Pancreas (tissue), 10 donors: ENCODE data around the gene PATZ1. TPM values are rescaled to one million over a fixed set of nuclear protein-coding genes. Genes with fewer than 3 reads are reported as not detected.

Experiments
- ATAC-seq, 4 donors: fragments of 200-7000 bp; cut with Tn5 transposase; one replicate each; pipeline versions ENCODE4 v1.8.0 to v1.9.1; 2020; ENCODE audit warnings: mild to moderate bottlenecking in 4 of 4, moderate library complexity in 4 of 4
- DNase-seq, 6 donors: peaks; one replicate each; pipeline ENCODE4 v3.0.0-alpha.2; 2020
- FAIRE-seq: peaks from 2 replicates; lab custom pipeline; 2012; peaks lifted over from hg19 to GRCh38; lab: Jason Lieb, UNC
- H3K27ac ChIP-seq, 4 donors: fragments of 200-600 bp; sonication (generic); 1 replicate in 3 of 4; 2 replicates in 1 of 4; pipeline versions ENCODE4 v1.5.0 to v1.8.0; 2020
- H3K27me3 ChIP-seq, 4 donors: fragments of 200-600 bp; one replicate each; pipeline ENCODE4 v1.8.0; 2021
- H3K36me3 ChIP-seq, 3 donors: fragments of 200-600 bp; sonication (generic) in 1 of 3; one replicate each; pipeline versions ENCODE4 v1.5.0 to v1.8.0; 2020 to 2021
- H3K4me1 ChIP-seq, 3 donors: fragments of 200-600 bp; one replicate each; pipeline ENCODE4 v1.8.0; 2021
- H3K4me3 ChIP-seq, 4 donors: fragments of 200-600 bp; sonication (generic) in 2 of 4; one replicate each; pipeline versions ENCODE4 v1.5.0 to v1.8.0; 2020 to 2021
- H3K9me3 ChIP-seq, 4 donors: fragments of 200-600 bp; one replicate each; pipeline ENCODE4 v1.8.0; 2021
- CTCF ChIP-seq, 4 donors: fragments of 200-600 bp; sonication (generic) in 3 of 4; IDR thresholded peaks; one replicate each; pipeline versions ENCODE4 v1.5.0 to v1.8.0; 2021; ENCODE audit warnings: antibody characterized with exemption in 4 of 4
- WGBS, 2 donors: extraction: QIAGEN DNeasy Blood & Tissue Kit; methylation state at CpG; one replicate each; pipeline ENCODE4 v1.1.7; 2013; 5-methylcytosine and 5-hydroxymethylcytosine counted together
- intact Hi-C, 3 donors: fragments of 100-400 bp; cut with DNase I; formaldehyde crosslinking; loops; one replicate each; pipeline versions ENCODE4 v1.11.1 to v1.14.2; 2022
- polyA plus RNA-seq, 2 donors: library from polyadenylated mRNA; stranded (reverse); fragments of 200-250 nt; gene quantifications; one replicate each; pipeline ENCODE4 v1.2.3, GENCODE V29; 2013
- total RNA-seq, 6 donors: library from RNA; stranded (reverse); fragmentation: NEBNext Ultra II Directional in 4 of 6; extraction: Animal tissue kit (Norgen Biotek cat#: 25700) in 4 of 6; gene quantifications; one replicate each; pipeline versions ENCODE4 v1.2.1 to v1.2.4, GENCODE V29; 2021 to 2023
- donor health status: healthy with polysubstance abuse.
- donor health status: DM: no; HTN: no; CAD: no; lungs with moderate emphysema.
- donor health status: DM: no; HTN: no; CAD: no.
- donor health status: control.
- donor health status: control.
- donor health status: Bipolar disorder and iron deficiency.
- donor health status: DM: yes; HTN: yes; CAD: no.
- donor health status: DM: no; HTN: no; CAD: no.
- donor health status: DM: no; HTN: no; CAD: no.
- donor health status: DM: yes; HTN: yes; CAD: no.

Gene PATZ1
- total and polyA plus RNA-seq, 8 donors = 12.0 to 30.2 (median 17.6) TPM

GRCh38 chr22:31279327-31279669, 66.8 kb downstream of the PATZ1 start:
- no peaks in the 10 kb centered on the region for H3K9me3 ChIP-seq
- H3K36me3 ChIP-seq = peaks cover 4 to 15% (median 10%) of the 10 kb centered on the region in 3 donors
- H3K27me3 ChIP-seq = no peaks in the 10 kb centered on the region
- no peak for TF ChIP-seq CTCF (IDR thresholded peaks at IDR 0.05)
- ATAC-seq = no peak
- FAIRE-seq = no peak
- H3K4me1 ChIP-seq = no peaks in the 10 kb centered on the region
- DNase-seq = peak in 1 of 6 donors; percentile 17
- intact Hi-C loops = no loop called here
- no peak overlapping the region for H3K27ac ChIP-seq
- H3K4me3 ChIP-seq = no peak overlapping the region

GRCh38 chr22:31278626-31279326, 67.4 kb downstream of the PATZ1 start:
- 76 to 78% methylated on average over 6 of the region's 6 CpGs for WGBS, 2 donors
- FAIRE-seq (no peak), ATAC-seq (no peak), DNase-seq (peak in 1 of 6 donors; percentile 21)
- H3K9me3 ChIP-seq = no peaks in the 10 kb centered on the region
- no peaks in the 10 kb centered on the region for H3K4me1 ChIP-seq
- no peak overlapping the region for H3K27ac ChIP-seq
- no peak overlapping the region for H3K4me3 ChIP-seq
- H3K27me3 ChIP-seq = no peaks in the 10 kb centered on the region
- intact Hi-C loops = no loop called here
- no peak for TF ChIP-seq CTCF (IDR thresholded peaks at IDR 0.05)
- peaks cover 4 to 15% (median 10%) of the 10 kb centered on the region in 3 donors for H3K36me3 ChIP-seq

DNA sequence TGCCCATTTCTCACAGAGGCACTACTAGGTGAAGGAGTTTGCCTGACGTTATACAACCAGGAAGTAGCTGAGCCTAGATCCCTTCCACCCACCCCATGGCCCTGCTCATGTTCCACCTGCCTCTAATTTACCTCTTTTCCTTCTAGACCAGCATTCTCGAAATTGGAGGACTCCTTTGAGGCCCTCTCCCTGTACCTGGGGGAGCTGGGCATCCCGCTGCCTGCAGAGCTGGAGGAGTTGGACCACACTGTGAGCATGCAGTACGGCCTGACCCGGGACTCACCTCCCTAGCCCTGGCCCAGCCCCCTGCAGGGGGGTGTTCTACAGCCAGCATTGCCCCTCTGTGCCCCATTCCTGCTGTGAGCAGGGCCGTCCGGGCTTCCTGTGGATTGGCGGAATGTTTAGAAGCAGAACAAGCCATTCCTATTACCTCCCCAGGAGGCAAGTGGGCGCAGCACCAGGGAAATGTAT, 68.0 kb downstream of the PATZ1 start:
- Histone ChIP-seq H3K4me1 (no peaks in the 10 kb centered on the region), H3K4me3 (no peak overlapping the region), H3K9me3 (no peaks in the 10 kb centered on the region), H3K36me3 (peaks cover 4 to 21% (median 10%) of the 10 kb centered on the region in 3 donors), H3K27ac (no peak overlapping the region), H3K27me3 (no peaks in the 10 kb centered on the region)
- intact Hi-C loops = no loop called here
- no peak for TF ChIP-seq CTCF (IDR thresholded peaks at IDR 0.05)
- WGBS, 2 donors = 85 to 91% methylated on average over 9 of the region's 9 CpGs
- FAIRE-seq = no peak
- DNase-seq = peak in 1 of 6 donors; percentile 55
- no peak for ATAC-seq

- no peaks in the 10 kb centered on the region for H3K27me3 ChIP-seq
- WGBS, 2 donors = 75 to 86% methylated on average over 5 of the region's 5 CpGs
- H3K36me3 ChIP-seq = peaks cover 4 to 25% (median 10%) of the 10 kb centered on the region in 3 donors
- H3K9me3 ChIP-seq = no peaks in the 10 kb centered on the region
- TF ChIP-seq CTCF (IDR thresholded peaks at IDR 0.05) = no peak
- ATAC-seq = no peak
- intact Hi-C loops = no loop called here
- no peak overlapping the region for H3K27ac ChIP-seq
- H3K4me1 ChIP-seq = no peaks in the 10 kb centered on the region
- FAIRE-seq = no peak
- no peak overlapping the region for H3K4me3 ChIP-seq
- peak in 1 of 6 donors; percentile 3 for DNase-seq
Measured at GRCh38 chr22:31277741-31278140, 68.4 kb downstream of the PATZ1 start.
